ENCODE data around the gene EPHA4.

DNA sequence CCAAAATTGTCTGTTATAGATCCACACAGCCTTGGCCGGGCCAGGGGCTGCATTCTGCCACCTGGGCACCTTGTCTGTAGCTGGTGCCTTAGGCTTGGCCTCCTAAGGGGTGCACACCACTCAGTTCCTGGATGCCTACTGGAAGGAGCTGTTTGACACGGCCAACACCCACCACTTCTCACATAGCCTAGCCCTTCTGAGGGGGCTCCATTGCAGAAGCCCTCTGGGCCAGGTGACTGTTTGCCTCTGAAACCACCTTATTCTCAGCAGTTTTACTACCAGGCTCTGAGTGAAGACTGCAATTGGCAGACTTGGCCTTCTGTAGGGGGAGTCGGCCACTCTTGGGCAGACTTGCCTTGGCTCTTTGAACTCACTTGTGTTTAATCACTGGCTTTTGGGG, 39.5 kb downstream of the EPHA4 start:
- TF ChIP-seq POLR2AphosphoS5 (IDR thresholded peaks at IDR 0.05; ENCODE audit: insufficient read depth in 1 of 2, low read depth in 1 of 2) (no peak), POLR2A (IDR thresholded peaks at IDR 0.05) (no peak)
- TF ChIP-seq, protein P1, sequence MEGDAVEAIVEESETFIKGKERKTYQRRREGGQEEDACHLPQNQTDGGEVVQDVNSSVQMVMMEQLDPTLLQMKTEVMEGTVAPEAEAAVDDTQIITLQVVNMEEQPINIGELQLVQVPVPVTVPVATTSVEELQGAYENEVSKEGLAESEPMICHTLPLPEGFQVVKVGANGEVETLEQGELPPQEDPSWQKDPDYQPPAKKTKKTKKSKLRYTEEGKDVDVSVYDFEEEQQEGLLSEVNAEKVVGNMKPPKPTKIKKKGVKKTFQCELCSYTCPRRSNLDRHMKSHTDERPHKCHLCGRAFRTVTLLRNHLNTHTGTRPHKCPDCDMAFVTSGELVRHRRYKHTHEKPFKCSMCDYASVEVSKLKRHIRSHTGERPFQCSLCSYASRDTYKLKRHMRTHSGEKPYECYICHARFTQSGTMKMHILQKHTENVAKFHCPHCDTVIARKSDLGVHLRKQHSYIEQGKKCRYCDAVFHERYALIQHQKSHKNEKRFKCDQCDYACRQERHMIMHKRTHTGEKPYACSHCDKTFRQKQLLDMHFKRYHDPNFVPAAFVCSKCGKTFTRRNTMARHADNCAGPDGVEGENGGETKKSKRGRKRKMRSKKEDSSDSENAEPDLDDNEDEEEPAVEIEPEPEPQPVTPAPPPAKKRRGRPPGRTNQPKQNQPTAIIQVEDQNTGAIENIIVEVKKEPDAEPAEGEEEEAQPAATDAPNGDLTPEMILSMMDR (IDR thresholded peaks at IDR 0.05), result no peak

Data from vagina (tissue), 2 donors.